Small intestine (tissue), 7 donors: ENCODE measurements around the gene UNC79. TPM values are rescaled to one million over a fixed set of nuclear protein-coding genes. Genes with fewer than 3 reads are reported as not detected.

ENCODE experiments used
- DNase-seq, 2 donors: peaks; one replicate each; pipeline versions ENCODE4 v3.0.0 to v3.0.0-alpha.2; 2013
- FAIRE-seq: peaks from 2 replicates; lab custom pipeline; 2012; peaks lifted over from hg19 to GRCh38; lab: Jason Lieb, UNC
- H3K27ac ChIP-seq, 3 donors: one replicate each; pipeline ENCODE4 v1.5.1; 2013; ENCODE audit warnings: low read length in 2 of 3, mild to moderate bottlenecking in 2 of 3, control low read depth in 1 of 3, inconsistent platforms in 1 of 3, low read depth in 1 of 3, moderate library complexity in 1 of 3
- H3K27me3 ChIP-seq, 3 donors: one replicate each; pipeline ENCODE4 v1.6.1; 2013; ENCODE audit warnings: low read length in 3 of 3, inconsistent platforms in 1 of 3; ENCODE audit not compliant: control insufficient read depth in 3 of 3, insufficient read depth in 3 of 3
- H3K36me3 ChIP-seq, 3 donors: one replicate each; pipeline ENCODE4 v1.6.1; 2013; ENCODE audit warnings: low read length in 3 of 3, inconsistent platforms in 1 of 3, low read depth in 1 of 3, mild to moderate bottlenecking in 1 of 3, moderate library complexity in 1 of 3; ENCODE audit not compliant: control insufficient read depth in 3 of 3, insufficient read depth in 2 of 3
- H3K4me1 ChIP-seq, 3 donors: one replicate each; pipeline ENCODE4 v1.6.1; 2013; ENCODE audit warnings: low read length in 2 of 3, inconsistent platforms in 1 of 3, low read depth in 1 of 3, mild to moderate bottlenecking in 1 of 3, moderate library complexity in 1 of 3; ENCODE audit not compliant: control insufficient read depth in 3 of 3, insufficient read depth in 2 of 3
- H3K4me3 ChIP-seq, 3 donors: one replicate each; pipeline ENCODE4 v1.5.1; 2013; ENCODE audit warnings: low read length in 3 of 3, control low read depth in 1 of 3, inconsistent platforms in 1 of 3, low read depth in 1 of 3, mild to moderate bottlenecking in 1 of 3, moderate library complexity in 1 of 3
- H3K9me3 ChIP-seq, 2 donors: one replicate each; pipeline ENCODE4 v1.6.1; 2013; ENCODE audit warnings: low read depth in 1 of 2, low read length in 1 of 2; ENCODE audit not compliant: control insufficient read depth in 2 of 2, insufficient read depth in 1 of 2
- WGBS, 3 donors: extraction: QIAGEN DNeasy Blood & Tissue Kit; methylation state at CpG; one replicate each; pipeline ENCODE4 v1.1.7; 2013; 5-methylcytosine and 5-hydroxymethylcytosine counted together
- polyA plus RNA-seq, 4 donors: library from polyadenylated mRNA; stranded (reverse) in 3 of 4; unstranded in 1 of 4; fragments of 200-250 nt in 3 of 4; fragments of 120-200 nt in 1 of 4; gene quantifications; one replicate each; pipeline versions ENCODE4 v1.2.1 to v1.2.3, GENCODE V29; 2013
- donor health status: healthy with polysubstance abuse.
- donor health status: control.
- donor health status: control.
- donor health status: Bipolar disorder and iron deficiency.
- donor health status: healthy.

UNC79 gene
- polyA plus RNA-seq, 4 donors: 0.18 to 0.41 TPM; not detected in 2

DNA sequence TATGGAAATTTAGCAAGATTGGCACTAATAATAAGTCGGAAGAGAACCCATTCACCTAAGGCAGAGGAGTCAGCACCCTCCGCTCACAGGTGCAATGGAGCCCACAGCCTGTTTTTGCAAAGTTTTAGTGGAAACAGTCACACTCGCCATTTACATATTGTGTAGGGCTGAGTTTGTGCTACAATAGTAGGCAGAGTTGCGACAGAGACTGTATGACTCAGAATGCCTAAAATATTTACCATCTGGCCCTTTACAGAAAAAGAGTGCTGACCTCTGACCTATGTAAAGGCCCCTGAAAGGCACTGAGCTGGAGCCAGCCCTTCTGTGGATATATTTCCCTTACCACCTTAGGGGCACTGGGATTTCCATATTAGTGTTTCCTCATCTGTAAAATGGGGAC lies 278.5 kb downstream of the UNC79 start:
- Histone ChIP-seq H3K4me1 (no peaks in the 10 kb centered on the region), H3K9me3 (no peaks in the 10 kb centered on the region), H3K27me3 (peaks cover 0 to 3% (median 0%) of the 10 kb centered on the region in 3 donors), H3K4me3 (no peak overlapping the region), H3K27ac (no peak overlapping the region), H3K36me3 (no peaks in the 10 kb centered on the region)
- DNase-seq (no peak), FAIRE-seq (no peak)
- 87 to 89% (median 88%) methylated on average over 4 of the region's 4 CpGs for WGBS, 3 donors

DNA sequence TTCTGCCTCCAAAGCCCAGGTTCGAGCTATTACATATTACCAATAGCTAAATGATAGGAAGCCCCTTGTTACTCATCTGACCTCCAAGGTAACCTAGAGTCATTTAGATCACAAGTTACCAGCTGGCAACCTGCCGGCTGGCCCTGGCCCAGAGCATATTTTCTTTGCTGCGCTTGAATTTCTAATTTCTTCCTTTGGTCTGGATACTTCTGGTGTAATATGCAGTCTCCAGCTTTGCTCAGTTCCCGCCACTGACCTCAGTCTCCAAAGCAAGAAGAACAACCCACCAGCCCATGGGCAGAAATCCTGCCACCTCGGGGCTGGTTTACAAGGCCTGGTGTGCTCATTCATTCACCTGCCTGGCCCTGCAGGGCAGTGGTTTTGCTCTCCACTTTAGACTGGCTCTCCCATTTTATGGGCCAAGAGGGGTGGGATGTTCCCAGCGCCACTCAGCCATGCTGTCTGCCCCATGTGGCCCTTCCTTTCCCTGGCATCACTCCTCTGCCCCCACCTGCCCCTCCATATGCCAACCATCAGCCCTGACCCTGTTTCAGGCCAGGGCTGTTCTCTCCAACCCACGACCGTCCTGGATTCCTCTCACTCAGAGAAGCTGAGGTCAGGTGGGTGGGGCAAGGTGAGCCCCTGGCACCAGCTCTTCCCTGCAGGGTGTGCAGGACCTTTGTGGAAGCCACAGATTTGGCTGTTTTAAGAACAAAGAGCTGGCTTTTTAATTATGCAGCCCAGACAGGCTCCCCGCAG lies 281.5 kb downstream of the UNC79 start:
- Histone ChIP-seq H3K4me1 (no peaks in the 10 kb centered on the region), H3K36me3 (no peaks in the 10 kb centered on the region), H3K4me3 (no peak overlapping the region), H3K27me3 (peaks cover 0 to 3% (median 0%) of the 10 kb centered on the region in 3 donors), H3K9me3 (no peaks in the 10 kb centered on the region), H3K27ac (no peak overlapping the region)
- FAIRE-seq: no peak
- WGBS, 3 donors: 56 to 72% (median 58%) methylated on average over 9 of the region's 9 CpGs
- DNase-seq: no peak

DNA sequence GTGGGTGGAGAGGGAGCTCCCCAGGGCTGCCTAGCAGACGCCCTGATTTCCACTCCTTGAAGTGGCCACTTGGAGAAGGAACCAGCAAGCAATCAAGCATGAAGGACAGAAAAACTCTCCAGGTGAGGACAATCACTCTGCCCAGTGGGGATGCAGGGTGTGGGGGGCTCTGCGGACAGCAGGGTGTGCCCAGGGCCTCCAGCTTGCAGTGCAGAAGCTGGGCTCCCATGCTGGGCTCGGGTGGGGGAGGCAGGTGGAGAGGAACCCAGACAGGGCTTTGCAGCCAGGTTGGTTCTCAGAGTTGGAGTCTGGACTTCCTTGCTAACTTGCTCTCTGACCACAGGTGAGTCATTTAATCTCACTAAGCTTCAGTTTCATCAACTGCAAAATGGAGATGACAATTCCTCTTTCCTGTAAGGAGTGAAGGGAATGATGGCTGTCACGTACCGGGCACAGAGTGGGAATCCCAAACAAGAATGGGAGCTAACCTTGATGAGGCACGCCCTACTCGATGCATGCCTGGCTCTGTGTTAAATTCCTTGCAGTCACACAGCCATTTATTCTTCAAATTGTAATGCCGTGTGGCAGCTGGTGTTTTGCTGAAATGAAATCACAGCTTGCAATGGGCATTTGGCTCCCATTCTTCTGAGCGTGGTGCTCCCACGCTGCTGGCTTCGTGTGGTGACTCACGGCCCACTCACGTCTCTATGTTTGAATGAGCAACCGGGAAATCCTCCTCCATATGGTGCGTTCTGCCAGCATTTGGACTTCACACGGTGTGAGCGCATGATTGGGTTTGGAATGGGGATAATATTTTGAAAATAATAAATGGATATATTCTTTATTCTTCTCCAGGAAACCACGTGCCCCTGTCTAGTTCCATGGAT lies 282.3 kb downstream of the UNC79 start:
- H3K36me3 ChIP-seq: no peaks in the 10 kb centered on the region
- WGBS, 3 donors: 72 to 78% (median 76%) methylated on average over 18 of the region's 18 CpGs
- no peaks in the 10 kb centered on the region for H3K9me3 ChIP-seq
- no peak overlapping the region for H3K4me3 ChIP-seq
- peaks cover 0 to 3% (median 0%) of the 10 kb centered on the region in 3 donors for H3K27me3 ChIP-seq
- DNase-seq (no peak), FAIRE-seq (no peak)
- no peak overlapping the region for H3K27ac ChIP-seq
- no peaks in the 10 kb centered on the region for H3K4me1 ChIP-seq

DNA sequence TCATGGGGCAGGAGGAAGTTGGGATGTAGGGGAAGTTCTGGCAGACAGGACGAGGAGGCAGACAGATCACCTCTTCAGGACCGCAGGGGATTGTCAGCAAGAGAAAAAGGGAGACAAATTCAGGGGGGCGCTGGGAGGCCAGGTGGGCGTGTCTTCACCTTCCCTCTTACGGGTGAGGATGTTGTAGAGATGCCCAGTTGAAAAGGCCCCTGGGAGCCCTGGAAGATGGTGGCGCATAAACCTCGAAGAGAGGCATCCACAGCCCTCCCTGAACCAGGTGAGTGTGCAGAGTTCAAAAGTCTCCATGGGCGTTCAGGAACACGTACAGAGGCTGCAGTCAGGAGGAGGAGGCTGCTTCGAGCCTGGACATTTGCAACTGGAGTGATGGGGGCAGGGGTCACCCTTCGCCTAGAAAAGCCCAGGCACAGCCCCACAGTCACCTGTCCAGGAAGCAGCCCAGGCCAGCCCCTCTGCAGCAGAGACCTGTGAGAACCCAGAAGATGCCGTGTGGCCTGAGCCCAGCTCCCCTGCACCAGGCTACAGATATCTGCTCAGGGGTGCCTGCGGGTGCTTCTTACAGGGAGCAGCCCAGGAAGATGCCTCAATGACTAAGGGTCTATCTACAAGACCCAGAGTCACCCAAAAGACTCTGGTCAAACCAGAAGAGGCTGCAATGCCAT lies 283.1 kb downstream of the UNC79 start:
- H3K36me3 ChIP-seq: no peaks in the 10 kb centered on the region
- no peaks in the 10 kb centered on the region for H3K9me3 ChIP-seq
- H3K4me1 ChIP-seq: no peaks in the 10 kb centered on the region
- peaks cover 0 to 3% (median 0%) of the 10 kb centered on the region in 3 donors for H3K27me3 ChIP-seq
- H3K27ac ChIP-seq: no peak overlapping the region
- FAIRE-seq (no peak), DNase-seq (no peak)
- H3K4me3 ChIP-seq: no peak overlapping the region
- 60 to 68% (median 63%) methylated on average over 13 of the region's 13 CpGs for WGBS, 3 donors

DNA sequence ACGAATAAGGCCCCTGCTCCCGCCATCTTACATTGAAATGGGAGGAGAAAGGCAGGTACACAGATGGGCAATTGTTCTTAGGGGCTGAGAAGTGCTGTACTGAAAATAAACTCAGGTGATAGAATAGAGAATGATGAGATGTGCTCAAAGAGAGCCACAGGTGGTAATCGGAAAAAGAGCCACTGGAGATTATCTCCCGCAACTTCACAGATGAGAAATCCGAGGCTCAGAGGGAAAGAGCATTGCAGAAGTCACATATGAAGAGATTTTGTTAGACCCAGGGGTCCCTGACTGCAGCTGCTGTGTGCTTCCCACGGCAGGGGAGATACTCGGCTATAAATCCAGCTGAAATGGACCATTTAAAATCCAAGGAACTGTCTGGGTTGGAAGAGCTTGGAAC lies 283.9 kb downstream of the UNC79 start:
- Histone ChIP-seq H3K4me1 (no peaks in the 10 kb centered on the region), H3K36me3 (no peaks in the 10 kb centered on the region), H3K27me3 (peaks cover 0 to 2% (median 0%) of the 10 kb centered on the region in 3 donors), H3K4me3 (no peak overlapping the region), H3K27ac (no peak overlapping the region), H3K9me3 (no peaks in the 10 kb centered on the region)
- no peak for FAIRE-seq
- DNase-seq: no peak
- 71 to 79% (median 72%) methylated on average over 7 of the region's 7 CpGs for WGBS, 3 donors

DNA sequence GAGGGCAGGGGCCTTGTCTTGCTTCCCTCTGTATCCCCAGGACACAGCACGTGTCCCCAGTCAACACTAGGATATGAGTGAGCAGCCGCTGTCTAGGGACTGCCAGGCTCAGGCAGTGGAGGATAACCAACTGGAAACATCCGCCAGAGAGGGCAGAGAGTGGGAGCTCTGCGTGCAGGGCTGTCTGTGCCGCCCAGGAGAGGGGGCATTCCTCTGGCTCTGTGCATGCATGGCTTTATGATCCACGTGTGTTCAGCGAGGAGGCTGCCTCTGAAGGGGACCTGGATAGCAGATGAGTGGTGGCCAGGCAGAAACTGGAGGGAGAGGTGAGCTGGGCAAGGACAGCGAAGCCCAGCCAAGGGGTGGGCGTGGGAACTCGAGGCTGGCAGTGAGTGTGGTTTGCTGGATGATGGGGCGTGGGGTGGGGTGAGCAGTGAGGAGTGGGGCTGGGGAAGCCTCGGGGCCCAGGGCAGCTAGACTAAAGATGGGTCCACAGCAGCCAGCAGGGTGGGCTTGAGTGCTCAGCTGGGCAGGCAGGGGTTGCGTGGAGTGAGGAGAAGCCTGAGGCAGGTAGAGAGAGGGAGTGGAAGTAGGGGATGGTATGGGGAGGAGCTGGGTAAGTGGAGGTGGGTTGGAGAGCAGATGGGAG lies 284.7 kb downstream of the UNC79 start:
- H3K4me1 ChIP-seq: no peaks in the 10 kb centered on the region
- no peaks in the 10 kb centered on the region for H3K27me3 ChIP-seq
- DNase-seq: no peak
- H3K36me3 ChIP-seq: no peaks in the 10 kb centered on the region
- no peak for FAIRE-seq
- H3K9me3 ChIP-seq: no peaks in the 10 kb centered on the region
- H3K27ac ChIP-seq: no peak overlapping the region
- H3K4me3 ChIP-seq: no peak overlapping the region
- WGBS, 3 donors: 62 to 72% (median 68%) methylated on average over 13 of the region's 13 CpGs

DNA sequence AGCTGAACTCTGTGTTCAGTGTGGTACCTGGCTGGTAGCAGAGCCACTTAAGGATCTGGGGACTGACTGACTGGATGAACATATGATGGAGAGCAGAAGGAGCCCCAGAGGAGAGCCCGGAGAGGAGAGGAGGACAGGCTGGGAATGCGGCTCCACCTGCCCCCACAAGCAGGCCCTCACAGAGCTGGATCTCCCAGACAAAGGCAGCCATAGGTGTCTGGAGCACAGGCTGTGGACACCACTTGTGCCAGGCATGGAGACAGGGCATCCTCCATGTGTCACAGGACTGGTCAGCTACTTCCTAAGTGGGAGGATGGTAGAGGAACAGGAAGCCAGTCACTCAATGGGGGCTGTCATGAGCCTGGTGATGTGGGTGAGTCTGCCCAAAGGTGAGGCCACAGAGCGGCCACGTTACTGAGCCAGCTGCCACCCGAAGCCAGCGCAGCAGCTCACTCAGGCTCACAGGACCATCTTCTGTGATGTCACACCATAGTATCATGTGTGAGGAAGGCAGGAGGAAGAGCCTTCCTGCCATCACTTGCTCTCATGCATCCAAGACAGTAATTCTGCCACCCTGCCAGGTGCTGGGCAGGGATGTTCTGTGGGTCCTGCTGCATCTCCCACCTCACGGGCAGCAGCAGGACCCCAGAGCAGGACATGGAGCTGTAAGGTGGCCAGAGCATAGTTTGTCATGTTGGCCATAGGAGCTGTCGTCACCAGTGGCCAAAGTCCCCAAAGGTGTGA lies 285.4 kb downstream of the UNC79 start:
- no peaks in the 10 kb centered on the region for H3K9me3 ChIP-seq
- no peak overlapping the region for H3K4me3 ChIP-seq
- H3K36me3 ChIP-seq: peaks cover 0 to 3% (median 0%) of the 10 kb centered on the region in 3 donors
- WGBS, 3 donors: 75 to 87% (median 85%) methylated on average over 8 of the region's 8 CpGs
- no peaks in the 10 kb centered on the region for H3K27me3 ChIP-seq
- no peak overlapping the region for H3K27ac ChIP-seq
- DNase-seq (no peak), FAIRE-seq (no peak)
- H3K4me1 ChIP-seq: no peaks in the 10 kb centered on the region
